GM08714 (cell line): ENCODE data around the gene TMX1.

Experiments
- H3K4me3 ChIP-seq: fragments of 200-500 bp; sonication (Bioruptor generic); 2 replicates; pipeline ENCODE4 v1.5.1; 2014; ENCODE audit warnings: mild to moderate bottlenecking, low read length, inconsistent platforms
- ZNF274 ChIP-seq: IDR thresholded peaks from 2 replicates; pipeline ENCODE4 v1.6.1; 2012; ENCODE audit warnings: mild to moderate bottlenecking, low read depth, low read length

Gene TMX1

DNA sequence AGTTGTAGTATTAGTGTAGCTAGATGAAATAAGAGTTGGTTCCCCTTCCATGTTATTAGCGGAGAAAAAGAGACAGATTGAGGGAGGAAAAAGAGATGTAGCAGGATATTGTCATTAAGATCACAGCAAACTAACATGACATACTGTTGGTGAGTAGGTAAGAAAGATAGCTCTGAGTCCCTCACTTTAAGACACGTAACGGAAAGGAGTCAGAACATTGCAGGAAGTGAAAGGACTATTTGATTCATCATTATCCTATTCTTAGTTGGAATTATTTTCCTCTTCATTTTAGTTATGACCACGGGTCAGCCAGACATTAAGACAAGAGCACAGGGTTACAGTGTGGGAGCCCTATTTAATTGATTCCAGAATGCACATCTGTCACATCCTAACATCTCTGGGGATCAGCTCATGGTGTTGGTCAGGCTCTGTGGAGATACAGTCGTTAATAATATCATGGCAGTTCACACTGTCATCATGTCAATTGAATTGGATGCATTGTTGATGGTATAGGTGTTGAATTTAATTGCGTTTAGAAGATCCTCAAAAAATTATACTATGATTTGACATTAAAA is 55.0 kb downstream of the TMX1 start:
- no peak for TF ChIP-seq ZNF274

DNA sequence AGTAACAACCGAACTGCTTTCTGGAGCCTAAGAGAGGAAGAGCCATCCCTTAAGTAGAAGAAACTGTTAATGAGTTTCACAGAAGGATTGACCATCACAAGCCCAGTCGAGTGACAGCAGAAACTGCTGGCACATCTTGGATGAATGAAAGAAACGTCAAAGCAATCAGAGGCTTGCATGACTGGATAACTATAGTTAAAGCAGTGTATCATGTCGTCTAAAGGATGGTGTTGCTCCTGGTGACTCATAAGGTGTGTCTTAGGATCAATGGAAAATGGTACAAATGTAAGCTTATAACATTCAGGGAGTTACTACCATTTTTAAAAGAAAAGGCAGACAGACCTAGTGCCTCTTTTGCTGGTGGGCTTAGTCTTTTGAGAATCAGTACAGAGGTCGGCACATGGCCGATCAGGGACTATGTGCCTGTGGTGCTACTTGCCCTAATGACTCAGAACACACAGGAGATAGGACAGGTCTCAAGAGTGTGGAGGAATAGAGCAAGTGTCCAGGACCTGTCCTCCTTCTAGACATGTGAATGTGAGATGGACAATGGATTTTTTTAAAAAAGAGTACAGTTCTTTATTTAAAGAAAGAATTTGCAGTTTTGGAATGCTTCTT is 55.7 kb downstream of the TMX1 start:
- H3K4me3 ChIP-seq, result no peak overlapping the region
- no peak for TF ChIP-seq ZNF274

More for the DNA sequence above, 55.0 kb downstream of the TMX1 start:
- H3K4me3 ChIP-seq, result no peak overlapping the region

DNA sequence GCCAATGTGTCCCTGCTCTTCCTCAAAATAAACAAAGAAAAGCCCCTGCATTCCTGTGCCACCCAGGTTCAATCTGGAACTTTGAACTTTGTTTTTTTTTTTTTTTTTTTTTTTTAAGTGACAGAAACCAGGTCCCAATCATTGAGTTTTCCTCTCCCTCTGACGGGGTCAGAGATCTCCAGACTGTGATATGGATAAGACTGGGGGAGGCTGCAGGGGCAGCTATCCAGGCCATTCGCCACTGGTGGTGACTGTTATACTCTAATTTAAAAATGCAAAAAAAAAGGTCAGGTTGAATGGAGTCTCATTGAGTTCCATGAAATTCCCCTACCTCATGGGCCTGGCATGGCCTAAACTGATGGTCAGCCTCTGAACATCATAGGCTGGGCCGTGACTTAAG is 57.0 kb downstream of the TMX1 start:
- TF ChIP-seq ZNF274, result no peak
- H3K4me3 ChIP-seq, result no peak overlapping the region

DNA sequence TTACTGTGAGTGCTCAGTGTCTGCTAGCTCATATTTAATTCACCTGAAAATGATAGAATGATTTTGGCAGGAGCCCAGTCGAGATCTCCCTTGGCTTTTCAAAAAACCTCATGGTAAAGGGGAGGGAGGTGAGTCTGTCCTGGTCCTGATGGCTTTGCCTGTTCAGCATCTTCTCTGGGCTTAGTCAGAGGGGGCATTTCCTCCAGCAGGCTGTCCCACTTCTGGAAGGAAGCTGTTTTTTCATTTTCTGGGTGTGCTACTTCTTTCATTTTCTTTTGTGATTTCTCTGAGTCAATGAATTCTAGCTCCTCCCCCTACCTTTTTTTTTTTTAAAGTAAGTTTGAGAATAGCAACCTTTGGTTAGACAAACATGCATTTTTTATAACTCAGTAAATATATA is 58.8 kb downstream of the TMX1 start:
- TF ChIP-seq ZNF274, result no peak

DNA sequence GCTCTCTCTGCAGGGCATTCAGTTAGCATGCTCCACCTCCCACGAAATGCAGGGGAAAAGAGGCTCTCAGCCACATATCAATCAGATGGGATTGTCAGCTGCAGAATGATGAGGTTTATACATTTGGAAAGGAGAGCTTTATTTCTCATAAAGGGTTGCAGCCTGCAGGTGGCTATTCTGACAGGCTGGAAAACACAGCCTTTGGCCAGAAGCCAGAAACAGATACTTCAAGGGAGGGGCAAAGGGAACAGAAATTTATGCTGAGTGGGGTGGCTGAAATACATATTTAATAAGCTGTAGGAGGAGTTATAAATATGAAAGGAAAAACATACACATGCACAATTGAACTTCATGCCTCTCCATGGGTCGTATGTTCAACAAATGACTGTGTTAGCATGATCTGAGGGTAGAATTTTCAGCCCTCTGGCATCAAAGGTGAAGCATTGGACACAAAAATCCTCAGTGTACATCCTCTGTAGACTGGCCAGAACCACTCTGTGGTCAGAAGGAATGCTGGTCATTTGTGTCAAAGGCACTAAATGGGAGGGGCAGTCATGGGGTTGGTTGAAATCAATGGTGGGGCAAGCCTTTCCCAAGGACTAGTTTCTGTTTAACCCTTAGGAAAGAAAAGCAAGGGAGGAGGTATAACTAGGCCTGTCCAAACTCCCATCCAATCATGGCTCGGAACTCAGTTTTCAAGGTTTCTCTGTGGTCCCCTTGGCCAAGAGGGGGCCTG is 62.4 kb downstream of the TMX1 start:
- no peak overlapping the region for H3K4me3 ChIP-seq
- TF ChIP-seq ZNF274, result no peak

More for the DNA sequence above, 58.8 kb downstream of the TMX1 start:
- H3K4me3 ChIP-seq, result no peak overlapping the region

DNA sequence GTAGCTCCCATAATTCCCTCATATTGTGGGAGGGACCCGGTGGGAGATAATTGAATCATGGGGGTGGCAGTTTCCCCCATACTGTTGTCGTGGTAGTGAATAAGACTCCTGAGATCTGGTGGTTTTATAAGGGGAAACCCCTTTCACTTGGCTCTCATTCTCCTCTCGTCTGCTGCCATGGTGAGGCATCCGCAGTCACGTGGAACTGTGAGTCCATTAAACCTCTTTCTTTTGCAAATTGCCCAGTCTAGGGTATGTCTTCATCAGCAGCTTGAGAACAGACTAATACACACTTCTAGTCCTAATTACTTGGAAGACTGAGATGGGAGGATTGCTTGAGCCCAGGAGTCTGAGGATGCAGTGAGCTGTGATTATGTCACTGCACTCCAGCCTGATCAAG is 64.4 kb downstream of the TMX1 start:
- no peak overlapping the region for H3K4me3 ChIP-seq
- TF ChIP-seq ZNF274, result no peak

DNA sequence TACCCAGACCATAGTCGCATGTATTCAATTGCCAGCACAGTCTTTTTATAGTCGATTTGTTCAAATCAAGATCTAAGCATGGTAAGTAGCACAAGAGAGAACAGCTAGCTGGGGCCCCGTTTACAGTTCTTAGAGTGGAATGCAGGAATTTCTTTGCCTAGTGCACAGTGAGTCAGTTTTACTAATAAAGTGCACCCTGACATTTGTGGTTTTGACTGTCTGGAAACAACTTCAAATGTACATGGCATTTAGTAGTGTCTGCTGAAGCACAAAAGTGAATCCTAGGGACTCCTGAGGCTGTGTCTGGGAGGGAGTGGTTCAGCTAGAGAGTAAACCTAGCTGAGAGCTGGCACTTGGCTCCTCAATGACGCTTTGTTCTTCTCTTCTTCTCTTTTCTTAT is 64.9 kb downstream of the TMX1 start:
- H3K4me3 ChIP-seq, result no peak overlapping the region
- no peak for TF ChIP-seq ZNF274

DNA sequence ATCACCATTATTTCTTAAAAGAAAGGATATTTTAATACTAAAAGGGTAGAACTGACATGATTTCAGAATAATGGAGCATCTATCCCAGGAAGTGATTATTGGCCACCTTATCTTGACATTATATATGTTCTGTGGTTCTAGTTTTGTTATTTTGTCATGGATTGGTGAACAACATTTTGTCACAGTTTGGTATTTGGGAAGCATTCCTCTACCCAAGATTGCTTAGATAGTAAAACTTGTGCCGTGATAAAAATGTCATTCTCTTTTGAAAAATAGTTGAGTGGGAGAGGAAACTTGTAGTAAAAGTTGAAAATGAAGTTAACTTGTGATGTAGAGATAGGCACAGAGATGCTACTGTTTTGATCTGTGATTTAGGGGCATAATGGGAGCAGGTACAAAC is 65.7 kb downstream of the TMX1 start:
- no peak for TF ChIP-seq ZNF274
- H3K4me3 ChIP-seq, result no peak overlapping the region
